Osteoblast (primary cell): ENCODE results near the gene RTCA. TPM values are rescaled to one million over a fixed set of nuclear protein-coding genes. Genes with fewer than 3 reads are reported as not detected.

ENCODE experiments used
- DNase-seq: peaks from one replicate; pipeline ENCODE4 v3.0.0; 2011; ENCODE audit warnings: low spot score, mixed read lengths; ENCODE audit not compliant: insufficient read length; ENCODE audit errors: missing footprints
- H2AFZ ChIP-seq: 2 replicates; pipeline ENCODE4 v1.6.0; 2011; ENCODE audit warnings: mild to moderate bottlenecking, low read length
- H3K27ac ChIP-seq: 2 replicates; pipeline ENCODE4 v1.5.1; 2011; ENCODE audit warnings: mild to moderate bottlenecking, low read depth, low read length, moderate library complexity
- H3K27me3 ChIP-seq: 2 replicates; pipeline ENCODE4 v1.6.0; 2012; ENCODE audit warnings: mild to moderate bottlenecking, control low read depth, inconsistent platforms, low read length, moderate library complexity; ENCODE audit not compliant: insufficient read depth
- H3K36me3 ChIP-seq: 2 replicates; pipeline ENCODE4 v1.5.1; 2011; ENCODE audit warnings: mild to moderate bottlenecking, low read length, control low read depth, moderate library complexity; ENCODE audit not compliant: insufficient read depth
- H3K4me1 ChIP-seq: 2 replicates; pipeline ENCODE4 v1.5.1; 2011; ENCODE audit warnings: mild to moderate bottlenecking, low read length, control low read depth, moderate library complexity; ENCODE audit not compliant: insufficient read depth
- H3K4me2 ChIP-seq: 2 replicates; pipeline ENCODE4 v1.6.0; 2011; ENCODE audit warnings: mild to moderate bottlenecking, low read length; ENCODE audit not compliant: insufficient read depth
- H3K4me3 ChIP-seq: fragments of 200-600 bp; sonication (generic); 3 replicates; pipeline ENCODE4 v1.5.1; 2012; ENCODE audit warnings: mild to moderate bottlenecking, low read length, inconsistent platforms; ENCODE audit not compliant: insufficient read depth
- H3K79me2 ChIP-seq: 2 replicates; pipeline ENCODE4 v1.6.0; 2012; ENCODE audit warnings: mild to moderate bottlenecking, low read length, control low read depth, inconsistent platforms; ENCODE audit not compliant: insufficient read depth
- H3K9me3 ChIP-seq: 2 replicates; pipeline ENCODE4 v1.5.1; 2011; ENCODE audit warnings: low read depth, low read length, control low read depth
- H4K20me1 ChIP-seq: 2 replicates; pipeline ENCODE4 v1.6.0; 2012; ENCODE audit warnings: mild to moderate bottlenecking, low read length, control low read depth; ENCODE audit not compliant: insufficient read depth
- CTCF ChIP-seq: IDR thresholded peaks from 2 replicates; pipeline ENCODE4 v1.5.1; 2011; ENCODE audit warnings: mild to moderate bottlenecking, low read depth, low read length, moderate library complexity; ENCODE audit errors: extremely low read depth
- total RNA-seq: library from RNA; depleted of rRNA; stranded (reverse); fragments of >200 nt; gene quantifications from 2 replicates; pipeline ENCODE4 v1.2.3, GENCODE V29; 2012

Gene RTCA
- total RNA-seq, 1 donor = 38.7 TPM

- no peak for DNase-seq
These were observed 26.1 kb upstream of the RTCA start for GRCh38 chr1:100239961-100240360.

GRCh38 chr1:100240631-100241030 is 25.4 kb upstream of the RTCA start:
- no peak overlapping the region for H3K4me2 ChIP-seq
- no peak for TF ChIP-seq CTCF
- no peak overlapping the region for H2AFZ ChIP-seq
- H3K36me3 ChIP-seq = peaks cover 8% of the 10 kb centered on the region
- H4K20me1 ChIP-seq = no peaks in the 10 kb centered on the region
- H3K4me1 ChIP-seq = no peaks in the 10 kb centered on the region
- H3K79me2 ChIP-seq = peaks cover 24% of the 10 kb centered on the region
- no peak overlapping the region for H3K4me3 ChIP-seq
- no peak for DNase-seq
- no peak overlapping the region for H3K27ac ChIP-seq
- H3K9me3 ChIP-seq = no peaks in the 10 kb centered on the region
- H3K27me3 ChIP-seq = no peaks in the 10 kb centered on the region

More at GRCh38 chr1:100239961-100240360, 26.1 kb upstream of the RTCA start:
- Histone ChIP-seq H3K27me3 (no peaks in the 10 kb centered on the region), H2AFZ (no peak overlapping the region), H3K79me2 (peaks cover 19% of the 10 kb centered on the region), H3K9me3 (no peaks in the 10 kb centered on the region), H3K4me2 (no peak overlapping the region), H3K4me3 (no peak overlapping the region), H4K20me1 (no peaks in the 10 kb centered on the region), H3K4me1 (no peaks in the 10 kb centered on the region), H3K36me3 (peaks cover 8% of the 10 kb centered on the region), H3K27ac (no peak overlapping the region)
- no peak for TF ChIP-seq CTCF

- DNase-seq = no peak
- Histone ChIP-seq H3K79me2 (peaks cover 46% of the 10 kb centered on the region), H3K36me3 (no peaks in the 10 kb centered on the region), H3K9me3 (no peaks in the 10 kb centered on the region), H4K20me1 (no peaks in the 10 kb centered on the region), H3K4me1 (peaks cover 11% of the 10 kb centered on the region), H3K27me3 (peaks cover 3% of the 10 kb centered on the region), H3K4me3 (no peak overlapping the region), H3K4me2 (no peak overlapping the region), H2AFZ (no peak overlapping the region), H3K27ac (no peak overlapping the region)
- no peak for TF ChIP-seq CTCF
These were observed 19.3 kb upstream of the RTCA start for GRCh38 chr1:100246738-100247137.

- no peak for TF ChIP-seq CTCF
- no peak for DNase-seq
These were observed 16.9 kb upstream of the RTCA start for GRCh38 chr1:100249155-100249536.

More at GRCh38 chr1:100249155-100249536, 16.9 kb upstream of the RTCA start:
- Histone ChIP-seq H3K36me3 (no peaks in the 10 kb centered on the region), H3K27me3 (peaks cover 3% of the 10 kb centered on the region), H3K4me3 (peak overlapping the region; percentile 97), H4K20me1 (no peaks in the 10 kb centered on the region), H3K27ac (peak overlapping the region; percentile 83), H3K4me2 (peak overlapping the region; percentile 98), H3K9me3 (no peaks in the 10 kb centered on the region), H3K4me1 (peaks cover 11% of the 10 kb centered on the region), H2AFZ (peak overlapping the region; percentile 100), H3K79me2 (peaks cover 33% of the 10 kb centered on the region)
